KMS-11 (cell line): ENCODE measurements around the gene SPDYE4.

Experiments
- H2AFZ ChIP-seq: fragments of 200-600 bp; sonication (generic); 2 replicates; pipeline ENCODE4 v1.6.1; 2016; ENCODE audit warnings: antibody characterized with exemption, mixed run types, low read depth
- H3K27ac ChIP-seq: fragments of 200-600 bp; sonication (generic); 2 replicates; pipeline ENCODE4 v1.6.1; 2016; ENCODE audit warnings: mild to moderate bottlenecking, mixed run types
- H3K27me3 ChIP-seq: fragments of 200-600 bp; sonication (generic); 2 replicates; pipeline ENCODE4 v1.6.1; 2017; ENCODE audit warnings: mild to moderate bottlenecking, low read depth, mixed run types, moderate library complexity; ENCODE audit not compliant: insufficient read depth
- H3K36me3 ChIP-seq: fragments of 200-600 bp; sonication (generic); 2 replicates; pipeline ENCODE4 v1.6.1; 2017; ENCODE audit warnings: mild to moderate bottlenecking, mixed run types; ENCODE audit not compliant: insufficient read depth
- H3K4me1 ChIP-seq: fragments of 200-600 bp; sonication (generic); 2 replicates; pipeline ENCODE4 v1.6.1; 2016; ENCODE audit warnings: mild to moderate bottlenecking, low read depth, mixed run types; ENCODE audit not compliant: poor library complexity, severe bottlenecking
- H3K4me2 ChIP-seq: fragments of 200-600 bp; sonication (generic); 2 replicates; pipeline ENCODE4 v1.7.0; 2016; ENCODE audit warnings: mild to moderate bottlenecking, mixed run types
- H3K4me3 ChIP-seq: fragments of 200-600 bp; sonication (generic); IDR thresholded peaks from 2 replicates; pipeline ENCODE4 v1.6.1; 2017; ENCODE audit warnings: low read depth, low read length, mixed read lengths; ENCODE audit not compliant: insufficient read depth
- H3K79me2 ChIP-seq: fragments of 200-600 bp; sonication (generic); 2 replicates; pipeline ENCODE4 v1.6.1; 2016; ENCODE audit warnings: low read depth, mixed run types; ENCODE audit not compliant: insufficient read depth
- H3K9ac ChIP-seq: fragments of 200-600 bp; sonication (generic); 2 replicates; pipeline ENCODE4 v1.6.1; 2016; ENCODE audit warnings: mild to moderate bottlenecking, mixed run types
- H4K20me1 ChIP-seq: fragments of 200-600 bp; sonication (generic); 2 replicates; pipeline ENCODE4 v1.6.1; 2016; ENCODE audit warnings: mild to moderate bottlenecking, mixed run types; ENCODE audit not compliant: insufficient read depth
- TF ChIP-seq, protein P1 (sequence below): fragments of 200-600 bp; sonication (generic); conservative IDR thresholded peaks from 2 replicates; pipeline ENCODE4 v1.6.1; 2017; ENCODE audit warnings: low read depth, mild to moderate bottlenecking, antibody characterized with exemption, low read length, moderate library complexity, mixed read lengths

Gene SPDYE4

GRCh38 chr17:8793649-8794048 lies 35.3 kb upstream of the SPDYE4 start:
- Histone ChIP-seq H4K20me1 (no peaks in the 10 kb centered on the region), H3K27ac (no peak overlapping the region), H3K9ac (no peak overlapping the region), H2AFZ (no peak overlapping the region), H3K79me2 (no peaks in the 10 kb centered on the region), H3K36me3 (no peaks in the 10 kb centered on the region), H3K4me3 (no peak overlapping the region), H3K27me3 (no peaks in the 10 kb centered on the region), H3K4me1 (no peaks in the 10 kb centered on the region), H3K4me2 (no peak overlapping the region)
- TF ChIP-seq, protein P1, sequence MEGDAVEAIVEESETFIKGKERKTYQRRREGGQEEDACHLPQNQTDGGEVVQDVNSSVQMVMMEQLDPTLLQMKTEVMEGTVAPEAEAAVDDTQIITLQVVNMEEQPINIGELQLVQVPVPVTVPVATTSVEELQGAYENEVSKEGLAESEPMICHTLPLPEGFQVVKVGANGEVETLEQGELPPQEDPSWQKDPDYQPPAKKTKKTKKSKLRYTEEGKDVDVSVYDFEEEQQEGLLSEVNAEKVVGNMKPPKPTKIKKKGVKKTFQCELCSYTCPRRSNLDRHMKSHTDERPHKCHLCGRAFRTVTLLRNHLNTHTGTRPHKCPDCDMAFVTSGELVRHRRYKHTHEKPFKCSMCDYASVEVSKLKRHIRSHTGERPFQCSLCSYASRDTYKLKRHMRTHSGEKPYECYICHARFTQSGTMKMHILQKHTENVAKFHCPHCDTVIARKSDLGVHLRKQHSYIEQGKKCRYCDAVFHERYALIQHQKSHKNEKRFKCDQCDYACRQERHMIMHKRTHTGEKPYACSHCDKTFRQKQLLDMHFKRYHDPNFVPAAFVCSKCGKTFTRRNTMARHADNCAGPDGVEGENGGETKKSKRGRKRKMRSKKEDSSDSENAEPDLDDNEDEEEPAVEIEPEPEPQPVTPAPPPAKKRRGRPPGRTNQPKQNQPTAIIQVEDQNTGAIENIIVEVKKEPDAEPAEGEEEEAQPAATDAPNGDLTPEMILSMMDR = no peak

DNA sequence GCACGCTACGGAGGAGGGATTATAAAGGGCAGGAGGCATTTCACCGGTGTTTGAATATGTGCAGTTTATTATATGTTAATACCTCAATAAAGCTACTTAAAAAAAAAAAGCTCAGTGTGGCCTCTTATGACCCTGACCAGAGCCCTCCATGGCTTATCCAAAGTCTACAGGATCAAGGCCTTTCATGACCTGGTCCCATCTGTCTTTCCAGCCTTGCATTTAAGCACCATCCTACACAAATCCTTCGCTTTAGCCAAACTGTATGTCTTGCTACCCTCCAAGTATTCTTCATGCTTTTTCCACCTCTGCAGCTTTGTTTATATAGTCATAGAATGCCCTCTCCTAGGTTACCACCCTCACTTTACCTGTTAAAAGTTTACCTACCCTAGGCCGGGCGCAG lies 34.3 kb upstream of the SPDYE4 start:
- H4K20me1 ChIP-seq = no peaks in the 10 kb centered on the region
- no peaks in the 10 kb centered on the region for H3K27me3 ChIP-seq
- TF ChIP-seq, protein P1 = no peak
- H3K4me1 ChIP-seq = no peaks in the 10 kb centered on the region
- no peak overlapping the region for H3K4me2 ChIP-seq
- no peak overlapping the region for H3K27ac ChIP-seq
- no peaks in the 10 kb centered on the region for H3K79me2 ChIP-seq
- no peak overlapping the region for H3K4me3 ChIP-seq
- H3K9ac ChIP-seq = no peak overlapping the region
- H3K36me3 ChIP-seq = no peaks in the 10 kb centered on the region
- H2AFZ ChIP-seq = no peak overlapping the region

- Histone ChIP-seq H3K36me3 (no peaks in the 10 kb centered on the region), H3K4me3 (no peak overlapping the region), H2AFZ (no peak overlapping the region), H4K20me1 (no peaks in the 10 kb centered on the region), H3K4me2 (no peak overlapping the region), H3K79me2 (no peaks in the 10 kb centered on the region), H3K27ac (no peak overlapping the region), H3K4me1 (no peaks in the 10 kb centered on the region), H3K9ac (no peak overlapping the region), H3K27me3 (no peaks in the 10 kb centered on the region)
- TF ChIP-seq, protein P1 = no peak
These were observed 33.5 kb upstream of the SPDYE4 start for GRCh38 chr17:8791910-8792270.

- H3K27me3 ChIP-seq = no peaks in the 10 kb centered on the region
- H3K27ac ChIP-seq = no peak overlapping the region
- no peak overlapping the region for H2AFZ ChIP-seq
- TF ChIP-seq, protein P1 = no peak
- no peaks in the 10 kb centered on the region for H4K20me1 ChIP-seq
- H3K4me3 ChIP-seq = no peak overlapping the region
- H3K79me2 ChIP-seq = no peaks in the 10 kb centered on the region
- H3K4me1 ChIP-seq = no peaks in the 10 kb centered on the region
- H3K4me2 ChIP-seq = no peak overlapping the region
- no peaks in the 10 kb centered on the region for H3K36me3 ChIP-seq
- H3K9ac ChIP-seq = no peak overlapping the region
These were observed 33.0 kb upstream of the SPDYE4 start for GRCh38 chr17:8791248-8791909.
